HepG2 (cell line): ENCODE data around the gene ATF6. TPM values are rescaled to one million over a fixed set of nuclear protein-coding genes. Genes with fewer than 3 reads are reported as not detected.

ENCODE experiments used
- ATAC-seq: fragments of 200-7000 bp; cut with Tn5 transposase; 3 replicates; pipeline ENCODE4 v1.9.1; 2020; ENCODE audit warnings: mild to moderate bottlenecking, moderate library complexity
- BruUV-seq: library from RNA; stranded (reverse); fragments of 400-500 nt; replicated peaks from 2 replicates; lab custom pipeline; 2021; lab: Mats Ljungman, UMichigan
- CTCF ChIA-PET: fragments of 300-600 bp; formaldehyde crosslinking; extraction: SDS; loops from one replicate; lab custom pipeline; 2021; ENCODE audit warnings: low total read pairs, inconsistent platforms, low intra/inter-chr PET ratio; lab: Yijun Ruan, JAX
- POLR2A ChIA-PET: fragments of 350-600 bp; sonication (Branson Sonifier 250); formaldehyde crosslinking; loops from one replicate; lab custom pipeline; 2020; ENCODE audit warnings: antibody characterized with exemption, inconsistent platforms; lab: Yijun Ruan, JAX
- DNase-seq: peaks from one replicate; pipeline ENCODE4 v3.0.0-alpha.2; 2015; ENCODE audit warnings: low spot score
- FAIRE-seq: peaks from 3 replicates; lab custom pipeline; 2011; peaks lifted over from hg19 to GRCh38; lab: Jason Lieb, UNC
- H2AFZ ChIP-seq: one replicate; pipeline ENCODE4 v1.6.1; 2011; ENCODE audit warnings: low read length, inconsistent platforms
- H3K27ac ChIP-seq: fragments of 300-600 bp; 3 replicates; pipeline ENCODE4 v1.8.0; 2011; ENCODE audit warnings: mixed run types, mild to moderate bottlenecking, mixed read lengths, low read length, inconsistent platforms; ENCODE audit not compliant: insufficient read depth; ENCODE audit errors: extremely low read length
- H3K27me3 ChIP-seq, 2 experiments: fragments of 200-600 bp in 1 of 2; 2 replicates in 1 of 2; 3 replicates in 1 of 2; pipeline versions ENCODE4 v1.6.0 to v1.8.0; 2011; ENCODE audit warnings: low read length in 2 of 2, mild to moderate bottlenecking in 2 of 2, moderate library complexity in 2 of 2, inconsistent platforms in 1 of 2; ENCODE audit not compliant: insufficient read depth in 2 of 2, control insufficient read depth in 1 of 2
- H3K36me3 ChIP-seq, 2 experiments: fragments of 200-600 bp in 1 of 2; replicated peaks in 1 of 2; 2 replicates in 1 of 2; 3 replicates in 1 of 2; pipeline versions ENCODE4 v1.5.1 to v1.8.0; 2011; ENCODE audit warnings: low read length in 2 of 2, inconsistent platforms in 1 of 2; ENCODE audit not compliant: insufficient read depth in 2 of 2, control insufficient read depth in 1 of 2
- H3K4me1 ChIP-seq: 2 replicates; pipeline ENCODE4 v1.5.1; 2012; ENCODE audit warnings: low read length, inconsistent platforms; ENCODE audit not compliant: insufficient read depth
- H3K4me2 ChIP-seq: 2 replicates; pipeline ENCODE4 v1.6.0; 2011; ENCODE audit warnings: low read depth, low read length, inconsistent platforms
- H3K4me3 ChIP-seq, 3 experiments: fragments of 200-600 bp in 1 of 3; sonication (generic), shearing (Covaris generic) in 1 of 3; replicated peaks in 1 of 3; 2 replicates each; pipeline ENCODE4 v1.5.1; 2011 to 2016; ENCODE audit warnings: low read length in 3 of 3, inconsistent platforms in 2 of 3, low read depth in 2 of 3, mild to moderate bottlenecking in 2 of 3, control low read depth in 1 of 3, mixed read lengths in 1 of 3; ENCODE audit not compliant: insufficient read depth in 1 of 3
- H3K79me2 ChIP-seq: one replicate; pipeline ENCODE4 v1.6.1; 2011; ENCODE audit warnings: low read length, inconsistent platforms; ENCODE audit not compliant: insufficient read depth
- H3K9ac ChIP-seq: 2 replicates; pipeline ENCODE4 v1.6.0; 2011; ENCODE audit warnings: mild to moderate bottlenecking, low read depth, low read length, inconsistent platforms; ENCODE audit not compliant: insufficient read depth
- H3K9me3 ChIP-seq: 2 replicates; pipeline ENCODE4 v1.5.1; 2012; ENCODE audit warnings: mild to moderate bottlenecking, low read length
- H4K20me1 ChIP-seq: 2 replicates; pipeline ENCODE4 v1.6.0; 2011; ENCODE audit warnings: inconsistent platforms, mild to moderate bottlenecking, low read length, moderate library complexity; ENCODE audit not compliant: insufficient read depth
- CCAR2 ChIP-seq: fragments of 200-400 bp; formaldehyde crosslinking; optimal IDR thresholded peaks from 2 replicates; pipeline ENCODE3; 2018; ENCODE audit warnings: low read depth, mild to moderate bottlenecking, low read length, moderate library complexity
- FOSL1 ChIP-seq: sonication (generic); formaldehyde crosslinking; IDR thresholded peaks from 2 replicates; pipeline ENCODE4 v1.9.0; 2021; ENCODE audit warnings: missing genetic modification reagents, borderline replicate concordance
- KLF13 ChIP-seq: sonication (generic); formaldehyde crosslinking; IDR thresholded peaks from 2 replicates; pipeline ENCODE4 v1.4.0; 2020; ENCODE audit warnings: mild to moderate bottlenecking, missing genetic modification reagents
- MAFF ChIP-seq: IDR thresholded peaks from 2 replicates; pipeline ENCODE4 v1.6.1; 2011; ENCODE audit warnings: low read depth, low read length, improper control_type of control experiment
- MTA1 ChIP-seq: sonication (generic); formaldehyde crosslinking; IDR thresholded peaks from 2 replicates; pipeline ENCODE4 v1.4.0; 2020; ENCODE audit warnings: missing genetic modification reagents, mild to moderate bottlenecking, borderline replicate concordance
- NAIF1 ChIP-seq: sonication (generic); formaldehyde crosslinking; IDR thresholded peaks from 2 replicates; pipeline ENCODE4 v1.5.0; 2020; ENCODE audit warnings: mild to moderate bottlenecking, missing genetic modification reagents, borderline replicate concordance
- THYN1 ChIP-seq: sonication (generic); formaldehyde crosslinking; IDR thresholded peaks from 2 replicates; pipeline ENCODE4 v1.8.1; 2023; ENCODE audit warnings: low read depth, mild to moderate bottlenecking, moderate library complexity, missing genetic modification reagents, borderline replicate concordance
- ZFP90 ChIP-seq: sonication (generic); formaldehyde crosslinking; IDR thresholded peaks from 2 replicates; pipeline ENCODE4 v1.8.0; 2022; ENCODE audit warnings: missing genetic modification reagents, mild to moderate bottlenecking, inconsistent platforms, borderline replicate concordance
- ZFY ChIP-seq: sonication (generic); formaldehyde crosslinking; IDR thresholded peaks from 2 replicates; pipeline ENCODE4 v1.4.0; 2020; ENCODE audit warnings: missing genetic modification reagents
- ZNF235 ChIP-seq: sonication (generic); formaldehyde crosslinking; IDR thresholded peaks from 2 replicates; pipeline ENCODE4 v1.8.1; 2023; ENCODE audit warnings: mild to moderate bottlenecking, missing genetic modification reagents, borderline replicate concordance
- ZNF674 ChIP-seq: sonication (generic); formaldehyde crosslinking; IDR thresholded peaks from 2 replicates; pipeline ENCODE4 v1.5.0; 2020; ENCODE audit warnings: low read depth, mild to moderate bottlenecking, missing genetic modification reagents
- WGBS: methylation state at CpG from one replicate; pipeline ENCODE4 v1.1.6; 2017; ENCODE audit warnings: low lambda C conversion rate; 5-methylcytosine and 5-hydroxymethylcytosine counted together
- in situ Hi-C: cut with HindIII; loops from 2 replicates; pipeline ENCODE4 v1.10.0; 2017; ENCODE audit warnings: low pct_unique_long_range_greater_than_20kb; ENCODE audit not compliant: extremely low pct_ligation_motif_present
- intact Hi-C: fragments of 100-400 bp; cut with micrococcal nuclease; formaldehyde crosslinking; loops from one replicate; pipeline ENCODE4 v1.10.0; 2022; ENCODE audit not compliant: unreplicated experiment
- polyA plus RNA-seq, 8 experiments: library from polyadenylated mRNA; depleted of rRNA in 3 of 8; stranded (reverse) in 7 of 8; unstranded in 1 of 8; fragments of >200 nt; fragmentation: Illumina TruSeq in 4 of 8; extraction: Trizol in 4 of 8; gene quantifications; 2 replicates each; pipeline versions ENCODE4 v1.2.1 to v1.2.3, GENCODE V29; 2011 to 2016; ENCODE audit warnings: low read depth in 4 of 8, missing spikeins in 1 of 8, mixed read lengths in 1 of 8; ENCODE audit not compliant: insufficient read depth in 1 of 8
- total RNA-seq, 5 experiments: library from RNA; depleted of rRNA; stranded (reverse); fragments of >200 nt; fragmentation: Illumina TruSeq; extraction: Trizol; gene quantifications; 2 replicates each; pipeline ENCODE4 v1.2.3, GENCODE V29; 2016; ENCODE audit warnings: low read depth in 1 of 5
- TF ChIP-seq, protein P1 (sequence below): sonication (generic); formaldehyde crosslinking; IDR thresholded peaks from 2 replicates; pipeline ENCODE4 v1.4.0; 2020; ENCODE audit warnings: missing genetic modification reagents

The ATF6 gene
- total and polyA plus RNA-seq, 2 of the 13 experiments (the other 11 are each of a cell fraction or from before 2014, with no cell fraction given), result 13.2 to 14.5 TPM

DNA sequence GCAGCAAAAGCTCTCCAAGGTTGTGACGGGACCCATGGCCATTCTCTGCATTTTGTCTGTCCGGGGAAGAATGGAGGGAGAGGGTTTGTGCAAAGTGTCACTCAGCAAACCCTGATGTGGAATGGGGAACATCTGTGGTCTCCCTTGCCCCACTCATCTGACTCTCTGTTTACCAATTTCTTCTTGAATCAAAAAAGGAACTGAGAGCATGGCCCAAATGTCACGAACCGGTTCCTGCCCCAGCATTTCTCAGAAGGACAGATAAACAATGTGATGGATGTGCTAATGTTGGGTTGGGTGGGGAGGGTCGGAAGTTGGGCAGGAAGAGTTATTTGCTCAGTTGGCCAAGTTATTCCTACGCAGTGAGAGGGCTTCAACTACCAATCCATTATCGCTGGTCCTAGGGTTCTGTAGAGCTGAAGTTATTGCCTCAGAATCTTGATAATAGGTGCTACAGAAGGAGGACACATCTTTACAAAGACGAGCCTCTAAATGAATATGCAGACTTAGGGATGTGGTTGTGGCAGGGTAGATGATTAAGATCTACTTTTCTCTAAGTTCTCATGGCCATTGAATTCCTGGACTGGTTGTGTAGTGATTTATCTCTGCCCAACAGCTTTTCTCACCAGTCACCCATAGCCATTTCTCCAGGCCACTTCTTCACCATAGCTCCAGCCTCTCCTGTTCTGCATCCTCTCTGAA lies 26.1 kb upstream of the ATF6 start (continued):
- TF ChIP-seq KLF13, result no peak
- no peak for TF ChIP-seq ZFP90 (CRISPR knock-in tag)
- no peak for TF ChIP-seq ZNF674 (CRISPR knock-in tag)
- no peak for TF ChIP-seq CCAR2

DNA sequence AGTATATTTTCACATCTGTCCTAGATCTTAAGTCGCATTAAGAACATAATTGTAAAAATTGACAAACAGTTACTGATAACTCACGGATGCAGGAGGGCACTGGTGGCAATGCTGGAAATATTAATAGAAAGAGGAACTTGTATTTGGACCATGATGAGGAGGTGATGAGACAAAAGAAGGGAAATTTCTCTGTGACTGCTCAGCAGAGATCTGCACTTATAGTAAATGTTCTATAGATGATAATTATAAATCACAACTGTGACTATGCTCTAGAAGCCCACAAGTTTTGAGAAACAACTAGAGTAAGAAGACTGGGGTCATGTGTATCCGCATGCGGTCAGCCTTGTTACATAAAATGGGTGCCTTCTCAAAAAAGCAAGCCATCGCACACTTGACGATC lies 25.2 kb upstream of the ATF6 start:
- H3K4me2 ChIP-seq, result no peak overlapping the region
- in situ Hi-C loops (loop anchor here (10.0 kb wide), 1 partner anchor 96 kb away; no protein-coding TSS in a partner anchor), intact Hi-C loops (loop anchor here (1.0 to 10.0 kb wide), 3 partner anchors 94 to 254 kb away; no protein-coding TSS in a partner anchor)
- WGBS, result 34% methylated on average over 6 of the region's 6 CpGs
- no TSS peak for BruUV-seq
- ChIA-PET CTCF (interaction anchor here (1.6 to 1.7 kb wide), 3 partner anchors 93 to 253 kb away, joined by 10 to 13 read pairs (median 12); no protein-coding TSS in a partner anchor), POLR2A (no interaction called here)
- no peaks in the 10 kb centered on the region for H3K36me3 ChIP-seq
- no peak overlapping the region for H2AFZ ChIP-seq
- H3K4me1 ChIP-seq, result no peaks in the 10 kb centered on the region
- no peak overlapping the region for H3K27ac ChIP-seq
- H3K9me3 ChIP-seq, result no peaks in the 10 kb centered on the region
- no peaks in the 10 kb centered on the region for H3K79me2 ChIP-seq
- DNase-seq, result no peak
- no peak for ATAC-seq
- no peaks in the 10 kb centered on the region for H4K20me1 ChIP-seq
- H3K9ac ChIP-seq, result no peak overlapping the region
- H3K27me3 ChIP-seq, result no peaks in the 10 kb centered on the region; a peak in 2 of 5 replicates
- TF ChIP-seq MAFF, result no peak
- TF ChIP-seq, protein P1, sequence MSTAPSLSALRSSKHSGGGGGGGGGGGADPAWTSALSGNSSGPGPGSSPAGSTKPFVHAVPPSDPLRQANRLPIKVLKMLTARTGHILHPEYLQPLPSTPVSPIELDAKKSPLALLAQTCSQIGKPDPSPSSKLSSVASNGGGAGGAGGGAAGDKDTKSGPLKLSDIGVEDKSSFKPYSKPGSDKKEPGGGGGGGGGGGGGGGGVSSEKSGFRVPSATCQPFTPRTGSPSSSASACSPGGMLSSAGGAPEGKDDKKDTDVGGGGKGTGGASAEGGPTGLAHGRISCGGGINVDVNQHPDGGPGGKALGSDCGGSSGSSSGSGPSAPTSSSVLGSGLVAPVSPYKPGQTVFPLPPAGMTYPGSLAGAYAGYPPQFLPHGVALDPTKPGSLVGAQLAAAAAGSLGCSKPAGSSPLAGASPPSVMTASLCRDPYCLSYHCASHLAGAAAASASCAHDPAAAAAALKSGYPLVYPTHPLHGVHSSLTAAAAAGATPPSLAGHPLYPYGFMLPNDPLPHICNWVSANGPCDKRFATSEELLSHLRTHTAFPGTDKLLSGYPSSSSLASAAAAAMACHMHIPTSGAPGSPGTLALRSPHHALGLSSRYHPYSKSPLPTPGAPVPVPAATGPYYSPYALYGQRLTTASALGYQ, result no peak
- TF ChIP-seq ZFY, result no peak
- TF ChIP-seq FOSL1 (CRISPR knock-in tag), result no peak
- TF ChIP-seq MTA1 (CRISPR knock-in tag), result no peak
- TF ChIP-seq NAIF1 (CRISPR knock-in tag), result no peak
- no peak for TF ChIP-seq ZNF235 (CRISPR knock-in tag)
- TF ChIP-seq THYN1, result no peak
- TF ChIP-seq KLF13, result no peak
- FAIRE-seq, result no peak
- no peak overlapping the region for H3K4me3 ChIP-seq
